ENCODE data around the gene SETBP1. TPM values are rescaled to one million over a fixed set of nuclear protein-coding genes. Genes with fewer than 3 reads are reported as not detected.

The SETBP1 gene
- total RNA-seq, 1 experiment from 2014 or later: 0.05 TPM

GRCh38 chr18:44805176-44805575 lies 124.5 kb downstream of the SETBP1 start:
- no peak for DNase-seq (ENCODE audit: low read depth, low spot score)
- H3K36me3 ChIP-seq (ENCODE audit: control insufficient read depth in 1 of 2, insufficient read depth in 2 of 2, low read length in 2 of 2): no peaks in the 10 kb centered on the region
- intact Hi-C loops (cut with micrococcal nuclease): no loop called here
- no peak overlapping the region for H3K4me2 ChIP-seq (ENCODE audit: low read length)
- no peak for ATAC-seq
- H3K9me3 ChIP-seq (ENCODE audit: control insufficient read depth in 1 of 2, insufficient read depth in 1 of 2, low read depth in 1 of 2, low read length in 2 of 2): peaks cover 15 to 26% of the 10 kb centered on the region in 2 experiments; a peak in 2 of 4 replicates
- TF ChIP-seq ELF1 (IDR thresholded peaks at IDR 0.05; ENCODE audit: borderline replicate concordance, low read depth): no peak
- TF ChIP-seq ZFX (IDR thresholded peaks at IDR 0.05): no peak
- no peak for TF ChIP-seq SRF (IDR thresholded peaks at IDR 0.05; ENCODE audit: low read depth)
- TF ChIP-seq SP1 (IDR thresholded peaks at IDR 0.05; ENCODE audit: low read depth): no peak
- no peak for TF ChIP-seq ZBTB33 (IDR thresholded peaks at IDR 0.05; ENCODE audit: extremely low read depth, insufficient replicate concordance, low read length)
- no peak for TF ChIP-seq ATF3 (IDR thresholded peaks at IDR 0.05)
- ChIA-PET POLR2A (no interaction called here), CTCF (no interaction called here), RAD21 (ENCODE audit: low non-redundant PET in 1 of 2, low total read pairs in 2 of 2, uncharacterized antibody in 2 of 2, unreplicated experiment in 2 of 2) (no interaction called here)
- no TSS peak for BruUV-seq (replicated peaks)
- no peak overlapping the region for H3K4me3 ChIP-seq (replicated peaks in 1 of 2; ENCODE audit: low read depth in 1 of 2, low read length in 2 of 2)
- H4K20me1 ChIP-seq (ENCODE audit: insufficient read depth): no peaks in the 10 kb centered on the region
- H3K9ac ChIP-seq (ENCODE audit: low read length): no peak overlapping the region
- no peak overlapping the region for H3K27ac ChIP-seq (ENCODE audit: low read depth, low read length)
- H3K4me1 ChIP-seq (ENCODE audit: control insufficient read depth in 1 of 2, insufficient read depth in 2 of 2, low read length in 2 of 2): no peaks in the 10 kb centered on the region
- no peaks in the 10 kb centered on the region for H3K27me3 ChIP-seq (ENCODE audit: insufficient read depth, low read length)
- H2AFZ ChIP-seq (ENCODE audit: low read depth, low read length, poor library complexity, severe bottlenecking): no peak overlapping the region
- no peaks in the 10 kb centered on the region for H3K9me2 ChIP-seq (ENCODE audit: insufficient read depth)
- H3K79me2 ChIP-seq (ENCODE audit: insufficient read depth, low read length): no peaks in the 10 kb centered on the region

DNA sequence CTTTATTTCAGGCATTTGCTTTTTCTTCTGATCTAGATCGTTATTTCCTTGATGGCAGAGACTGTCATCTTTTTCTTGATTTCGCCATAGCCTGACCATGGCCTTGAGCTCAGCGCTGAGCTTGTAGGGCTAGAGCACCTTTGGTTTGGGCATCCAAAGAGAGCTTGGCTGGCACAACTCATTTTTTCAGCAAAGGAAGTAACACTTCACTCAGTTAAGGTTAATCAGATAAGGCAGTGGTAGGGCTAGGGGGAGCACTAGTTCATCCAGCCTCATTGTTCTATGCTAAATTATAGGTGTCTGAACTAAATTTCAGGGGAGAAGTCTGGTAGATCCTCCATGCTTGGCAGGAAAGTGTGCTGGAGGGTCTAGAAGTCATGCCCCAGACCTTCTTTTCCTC lies 125.0 kb downstream of the SETBP1 start:
- no peaks in the 10 kb centered on the region for H3K4me1 ChIP-seq (ENCODE audit: control insufficient read depth in 1 of 2, insufficient read depth in 2 of 2, low read length in 2 of 2)
- RAD21 ChIA-PET (ENCODE audit: low non-redundant PET in 1 of 2, low total read pairs in 2 of 2, uncharacterized antibody in 2 of 2, unreplicated experiment in 2 of 2): no interaction called here
- no TSS peak for BruUV-seq (replicated peaks)
- H3K36me3 ChIP-seq (ENCODE audit: control insufficient read depth in 1 of 2, insufficient read depth in 2 of 2, low read length in 2 of 2): no peaks in the 10 kb centered on the region
- CTCF ChIA-PET: no interaction called here
- TF ChIP-seq POLR2AphosphoS5 (IDR thresholded peaks at IDR 0.05; ENCODE audit: low read depth, low read length): no peak
- no peak for TF ChIP-seq MAX (IDR thresholded peaks at IDR 0.05)
- H3K79me2 ChIP-seq (ENCODE audit: insufficient read depth, low read length): no peaks in the 10 kb centered on the region
- no peak overlapping the region for H3K4me2 ChIP-seq (ENCODE audit: low read length)
- no peak overlapping the region for H3K9ac ChIP-seq (ENCODE audit: low read length)
- no peaks in the 10 kb centered on the region for H3K27me3 ChIP-seq (ENCODE audit: insufficient read depth, low read length)
- H3K9me3 ChIP-seq (ENCODE audit: control insufficient read depth in 1 of 2, insufficient read depth in 1 of 2, low read depth in 1 of 2, low read length in 2 of 2): peaks cover 12 to 23% of the 10 kb centered on the region in 2 experiments; a peak in 2 of 4 replicates
- POLR2A ChIA-PET: no interaction called here
- no peak for DNase-seq (ENCODE audit: low read depth, low spot score)
- H4K20me1 ChIP-seq (ENCODE audit: insufficient read depth): no peaks in the 10 kb centered on the region
- no peak overlapping the region for H3K4me3 ChIP-seq (replicated peaks in 1 of 2; ENCODE audit: low read depth in 1 of 2, low read length in 2 of 2)
- no peak overlapping the region for H2AFZ ChIP-seq (ENCODE audit: low read depth, low read length, poor library complexity, severe bottlenecking)
- no peak for ATAC-seq
- H3K27ac ChIP-seq (ENCODE audit: low read depth, low read length): no peak overlapping the region
- no peaks in the 10 kb centered on the region for H3K9me2 ChIP-seq (ENCODE audit: insufficient read depth)
- intact Hi-C loops (cut with micrococcal nuclease): no loop called here
